ENCODE data around the gene LY6G6D.

Gene LY6G6D

GRCh38 chr6:31715022-31715958 is at the start of gene LY6G6D:
Gene LY6G6D, plus strand, starts transcription at chr6:31715348. Its CDS starts 8 bp downstream, at chr6:31715356.
- in situ Hi-C loops (cut with MboI; ENCODE audit: low pct_unique_long_range_greater_than_20kb, low sequenced_read_pairs, unreplicated experiment): no loop called here
- no peak for DNase-seq (ENCODE audit: low spot score)
- no peak for TF ChIP-seq CTCF (IDR thresholded peaks at IDR 0.05; ENCODE audit: extremely low read depth, insufficient read depth, missing control alignments)

- in situ Hi-C loops (cut with MboI; ENCODE audit: low pct_unique_long_range_greater_than_20kb, low sequenced_read_pairs, unreplicated experiment): no loop called here
- no peak for TF ChIP-seq CTCF (IDR thresholded peaks at IDR 0.05; ENCODE audit: extremely low read depth, insufficient read depth, missing control alignments)
- DNase-seq (ENCODE audit: low spot score): peak; percentile 97
Observed at GRCh38 chr6:31665501-31666336, 49.4 kb upstream of the LY6G6D start, which contains the start of gene CSNK2B. Gene CSNK2B, plus strand, starts transcription at chr6:31666080. Its CDS starts 752 bp downstream, at chr6:31666832.

GRCh38 chr6:31666337-31666965 is 48.7 kb upstream of the LY6G6D start:
- no peak for TF ChIP-seq CTCF (IDR thresholded peaks at IDR 0.05; ENCODE audit: extremely low read depth, insufficient read depth, missing control alignments)
- in situ Hi-C loops (cut with MboI; ENCODE audit: low pct_unique_long_range_greater_than_20kb, low sequenced_read_pairs, unreplicated experiment): no loop called here
- no peak for DNase-seq (ENCODE audit: low spot score)

- in situ Hi-C loops (cut with MboI; ENCODE audit: low pct_unique_long_range_greater_than_20kb, low sequenced_read_pairs, unreplicated experiment): no loop called here
Observed at GRCh38 chr6:31669676-31670075, 45.5 kb upstream of the LY6G6D start, which contains the start of gene LY6G5B. Gene LY6G5B, plus strand, starts transcription at chr6:31669976. Its CDS starts 975 bp downstream, at chr6:31670951.

GRCh38 chr6:31676322-31676903 is 38.7 kb upstream of the LY6G6D start:
- in situ Hi-C loops (cut with MboI; ENCODE audit: low pct_unique_long_range_greater_than_20kb, low sequenced_read_pairs, unreplicated experiment): no loop called here
- TF ChIP-seq CTCF (IDR thresholded peaks at IDR 0.05; ENCODE audit: extremely low read depth, insufficient read depth, missing control alignments): no peak
- no peak for DNase-seq (ENCODE audit: low spot score)

More at GRCh38 chr6:31669676-31670075, 45.5 kb upstream of the LY6G6D start, which contains the start of gene LY6G5B:
- no peak for TF ChIP-seq CTCF (IDR thresholded peaks at IDR 0.05; ENCODE audit: extremely low read depth, insufficient read depth, missing control alignments)
- no peak for DNase-seq (ENCODE audit: low spot score)
